ENCODE measurements around the gene SCNN1B. TPM values are rescaled to one million over a fixed set of nuclear protein-coding genes. Genes with fewer than 3 reads are reported as not detected.
A peak's percentile ranks its signal among the peaks of the same experiment; 100 is the strongest.
"Not testable (repeated sequence)": the region's sequence is repeated elsewhere in the genome, so short reads cannot be mapped to it uniquely, and the experiment has no call there.

The SCNN1B gene, protein sequence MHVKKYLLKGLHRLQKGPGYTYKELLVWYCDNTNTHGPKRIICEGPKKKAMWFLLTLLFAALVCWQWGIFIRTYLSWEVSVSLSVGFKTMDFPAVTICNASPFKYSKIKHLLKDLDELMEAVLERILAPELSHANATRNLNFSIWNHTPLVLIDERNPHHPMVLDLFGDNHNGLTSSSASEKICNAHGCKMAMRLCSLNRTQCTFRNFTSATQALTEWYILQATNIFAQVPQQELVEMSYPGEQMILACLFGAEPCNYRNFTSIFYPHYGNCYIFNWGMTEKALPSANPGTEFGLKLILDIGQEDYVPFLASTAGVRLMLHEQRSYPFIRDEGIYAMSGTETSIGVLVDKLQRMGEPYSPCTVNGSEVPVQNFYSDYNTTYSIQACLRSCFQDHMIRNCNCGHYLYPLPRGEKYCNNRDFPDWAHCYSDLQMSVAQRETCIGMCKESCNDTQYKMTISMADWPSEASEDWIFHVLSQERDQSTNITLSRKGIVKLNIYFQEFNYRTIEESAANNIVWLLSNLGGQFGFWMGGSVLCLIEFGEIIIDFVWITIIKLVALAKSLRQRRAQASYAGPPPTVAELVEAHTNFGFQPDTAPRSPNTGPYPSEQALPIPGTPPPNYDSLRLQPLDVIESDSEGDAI
- total RNA-seq = not detected in 2 replicates
- long read RNA-seq = 0 reads

DNA sequence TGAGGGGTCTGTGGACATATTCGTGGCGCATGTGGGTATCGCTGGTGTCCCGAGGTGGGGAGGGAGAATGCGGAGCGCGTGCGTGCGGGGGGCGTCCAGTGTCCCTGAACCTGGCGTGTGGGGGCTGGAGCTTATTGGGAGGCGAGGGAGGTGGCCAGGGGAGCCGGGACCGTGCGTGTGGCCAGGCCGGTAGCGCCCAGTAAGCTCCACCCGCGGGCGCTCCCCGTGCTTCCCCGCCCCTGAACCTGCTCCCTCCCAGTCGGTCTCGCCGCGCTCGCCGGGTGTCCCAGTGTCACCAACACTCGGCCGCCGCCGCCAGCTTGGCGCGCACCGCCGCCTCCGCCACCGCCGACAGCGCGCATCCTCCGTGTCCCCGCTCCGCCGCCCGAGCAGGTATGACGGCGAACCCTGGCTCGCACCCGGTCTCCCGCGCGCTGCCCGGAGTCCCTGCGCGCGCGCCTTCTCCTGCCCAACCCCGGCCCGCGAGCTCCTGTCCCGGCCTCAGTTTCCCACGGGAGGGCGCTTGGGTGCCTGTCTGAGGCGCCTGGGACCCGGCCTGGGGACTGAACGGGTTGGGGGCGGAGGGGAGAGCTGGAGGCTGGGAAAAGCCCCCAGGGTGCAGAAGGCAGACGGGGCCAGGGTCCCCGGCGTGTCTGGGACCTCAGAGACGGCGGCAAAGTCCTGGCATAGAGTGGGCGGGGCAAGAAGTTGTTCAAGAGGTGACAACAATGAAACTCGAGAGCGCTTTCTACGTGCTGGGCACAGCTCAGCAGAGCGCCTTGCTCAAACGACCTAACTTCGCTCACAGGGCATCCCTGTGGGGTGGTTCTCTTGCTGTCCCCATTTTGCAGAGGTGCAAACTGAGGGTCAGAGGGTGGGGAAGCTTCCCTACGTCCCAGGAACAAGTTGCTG is at the start of gene SCNN1B:
SCNN1B (plus strand) TSS at position 258 of the 912 bp plus-strand sequence. CDS start 46,298 bp downstream, outside the sequence.
- Mint-ChIP-seq H3K4me3 (peak within 1 kb of the TSS; percentile 3), H3K36me3 (ENCODE audit: low read depth) (no peaks in the 10 kb centered on the region), H3K27me3 (ENCODE audit: low read depth) (peaks cover 89% of the 10 kb centered on the region), H3K27ac (ENCODE audit: unreplicated experiment) (no peak within 1 kb of the TSS), H3K4me1 (peaks cover 7% of the 10 kb centered on the region), H3K9me3 (no peaks in the 10 kb centered on the region)
- DNase-seq (ENCODE audit: low read depth, low spot score) = no peak
- TF ChIP-seq, protein P1, sequence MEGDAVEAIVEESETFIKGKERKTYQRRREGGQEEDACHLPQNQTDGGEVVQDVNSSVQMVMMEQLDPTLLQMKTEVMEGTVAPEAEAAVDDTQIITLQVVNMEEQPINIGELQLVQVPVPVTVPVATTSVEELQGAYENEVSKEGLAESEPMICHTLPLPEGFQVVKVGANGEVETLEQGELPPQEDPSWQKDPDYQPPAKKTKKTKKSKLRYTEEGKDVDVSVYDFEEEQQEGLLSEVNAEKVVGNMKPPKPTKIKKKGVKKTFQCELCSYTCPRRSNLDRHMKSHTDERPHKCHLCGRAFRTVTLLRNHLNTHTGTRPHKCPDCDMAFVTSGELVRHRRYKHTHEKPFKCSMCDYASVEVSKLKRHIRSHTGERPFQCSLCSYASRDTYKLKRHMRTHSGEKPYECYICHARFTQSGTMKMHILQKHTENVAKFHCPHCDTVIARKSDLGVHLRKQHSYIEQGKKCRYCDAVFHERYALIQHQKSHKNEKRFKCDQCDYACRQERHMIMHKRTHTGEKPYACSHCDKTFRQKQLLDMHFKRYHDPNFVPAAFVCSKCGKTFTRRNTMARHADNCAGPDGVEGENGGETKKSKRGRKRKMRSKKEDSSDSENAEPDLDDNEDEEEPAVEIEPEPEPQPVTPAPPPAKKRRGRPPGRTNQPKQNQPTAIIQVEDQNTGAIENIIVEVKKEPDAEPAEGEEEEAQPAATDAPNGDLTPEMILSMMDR (conservative IDR thresholded peaks at IDR 0.05) = no peak

DNA sequence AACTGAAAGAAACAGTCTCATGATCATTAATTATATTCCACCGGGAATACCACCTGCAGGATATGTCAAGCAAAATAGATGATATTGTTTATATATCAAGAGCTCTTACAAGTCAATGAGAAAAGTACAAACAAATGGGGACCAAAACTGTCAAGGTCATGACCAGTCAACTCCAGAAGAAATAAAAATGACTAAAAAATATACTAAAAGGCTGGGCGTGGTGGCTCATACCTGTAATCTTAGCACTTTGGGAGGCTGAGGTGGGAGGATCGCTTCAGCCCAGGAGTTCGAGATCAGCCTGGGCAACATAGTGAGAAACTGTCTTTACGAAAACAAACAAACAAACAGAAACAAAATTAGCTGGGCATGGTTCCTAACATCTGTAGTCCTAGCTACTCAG is 49.8 kb upstream of the SCNN1B start:
- TF ChIP-seq, protein P1 (conservative IDR thresholded peaks at IDR 0.05) = no peak

DNA sequence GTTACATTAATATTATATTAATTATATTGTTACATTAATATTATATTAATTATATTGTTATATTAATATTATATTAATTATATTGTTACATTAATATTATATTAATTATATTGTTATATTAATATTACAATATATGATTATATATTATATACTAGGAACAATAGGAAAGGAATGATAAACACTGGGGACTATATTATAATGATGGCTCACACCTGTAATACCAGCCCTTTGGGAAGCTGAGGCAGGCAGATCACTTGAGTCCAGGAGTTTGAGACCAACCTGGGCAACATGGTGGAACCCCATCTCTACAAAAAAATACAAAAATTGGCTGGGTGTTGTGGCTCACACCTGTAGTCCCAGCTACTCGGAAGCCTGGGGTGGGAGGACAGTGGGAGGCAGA is 48.5 kb upstream of the SCNN1B start:
- not testable (repeated sequence) for H3K36me3 Mint-ChIP-seq (ENCODE audit: low read depth); DNase-seq (ENCODE audit: low read depth, low spot score); H3K4me1 Mint-ChIP-seq; H3K9me3 Mint-ChIP-seq; H3K4me3 Mint-ChIP-seq; H3K27ac Mint-ChIP-seq (ENCODE audit: unreplicated experiment)
- peaks cover 31% of the 10 kb centered on the region for H3K27me3 Mint-ChIP-seq (ENCODE audit: low read depth)

More for the DNA sequence above, 49.8 kb upstream of the SCNN1B start:
- H3K36me3 Mint-ChIP-seq (ENCODE audit: low read depth) = no peaks in the 10 kb centered on the region
- no peak overlapping the region for H3K4me3 Mint-ChIP-seq
- no peak overlapping the region for H3K27ac Mint-ChIP-seq (ENCODE audit: unreplicated experiment)
- peaks cover 9% of the 10 kb centered on the region for H3K4me1 Mint-ChIP-seq
- DNase-seq (ENCODE audit: low read depth, low spot score) = no peak
- H3K27me3 Mint-ChIP-seq (ENCODE audit: low read depth) = peaks cover 19% of the 10 kb centered on the region
- H3K9me3 Mint-ChIP-seq = no peaks in the 10 kb centered on the region

DNA sequence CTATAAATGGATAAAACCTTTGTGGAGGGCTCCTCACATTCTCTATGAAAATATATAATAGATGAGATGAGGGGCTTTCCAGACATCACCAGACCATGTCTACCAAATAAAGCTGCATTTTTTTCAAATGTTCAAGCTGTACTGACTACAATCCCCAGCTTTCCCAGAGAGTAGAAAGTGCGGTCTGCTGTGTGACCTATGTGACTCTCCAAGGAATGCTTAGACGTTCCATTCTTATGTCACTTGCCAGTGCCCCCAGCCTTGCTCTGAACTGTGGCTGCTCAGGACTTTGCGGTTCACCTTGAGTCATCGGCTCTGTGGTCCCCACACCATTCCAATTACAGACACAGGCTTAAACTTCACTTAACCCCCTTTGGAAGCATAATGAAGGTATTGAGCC is 47.8 kb upstream of the SCNN1B start:
- DNase-seq (ENCODE audit: low read depth, low spot score) = no peak

DNA sequence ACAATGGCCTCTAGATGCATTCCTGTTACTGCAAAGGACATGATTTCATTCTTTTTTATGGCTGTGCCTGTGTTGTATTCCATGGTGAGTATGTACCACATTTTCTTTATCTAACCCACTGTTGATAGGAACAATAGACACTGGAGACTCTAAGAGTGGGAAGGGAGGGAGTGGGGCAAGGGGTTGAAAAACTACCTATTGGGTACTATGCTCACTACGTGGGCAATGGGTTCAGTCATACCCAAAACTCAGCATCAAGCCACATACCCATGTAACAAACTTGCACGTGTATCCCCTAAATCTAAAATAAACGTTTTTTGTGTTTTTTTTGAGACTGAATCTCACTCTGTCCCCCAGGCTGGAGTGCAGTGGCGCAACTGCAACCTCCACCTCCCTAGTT is 47.1 kb upstream of the SCNN1B start:
- Mint-ChIP-seq H3K4me3 (no peak overlapping the region), H3K9me3 (no peaks in the 10 kb centered on the region), H3K4me1 (no peaks in the 10 kb centered on the region), H3K36me3 (ENCODE audit: low read depth) (no peaks in the 10 kb centered on the region), H3K27me3 (ENCODE audit: low read depth) (peaks cover 43% of the 10 kb centered on the region), H3K27ac (ENCODE audit: unreplicated experiment) (no peak overlapping the region)
- DNase-seq (ENCODE audit: low read depth, low spot score) = no peak
- TF ChIP-seq, protein P1 (conservative IDR thresholded peaks at IDR 0.05) = no peak

More for the DNA sequence above, 47.8 kb upstream of the SCNN1B start:
- Mint-ChIP-seq H3K4me1 (no peaks in the 10 kb centered on the region), H3K27ac (ENCODE audit: unreplicated experiment) (no peak overlapping the region), H3K36me3 (ENCODE audit: low read depth) (no peaks in the 10 kb centered on the region), H3K27me3 (ENCODE audit: low read depth) (peaks cover 38% of the 10 kb centered on the region), H3K4me3 (no peak overlapping the region), H3K9me3 (no peaks in the 10 kb centered on the region)
- TF ChIP-seq, protein P1 (conservative IDR thresholded peaks at IDR 0.05) = no peak
